Central memory CD8-positive, alpha-beta T cell (primary cell): ENCODE results near the gene IPO13.

Experiments used
- ATAC-seq: fragments of 150-1000 bp; cut with Tn5 transposase; replicated peaks from 2 replicates; pipeline ENCODE4 v1.10.0; 2022; ENCODE audit warnings: mild to moderate bottlenecking, moderate FRiP score, moderate number of reproducible peaks; ENCODE audit not compliant: poor library complexity, severe bottlenecking; ENCODE audit errors: extremely low read depth
- DNase-seq, 2 donors: peaks; one replicate each; pipeline ENCODE4 v3.0.0; 2021; ENCODE audit warnings: low spot score in 2 of 2
- H3K27ac Mint-ChIP-seq: one replicate; pipeline ENCODE4 v1.8.0; 2022; ENCODE audit warnings: low read depth, mild to moderate bottlenecking, moderate library complexity, mixed read lengths
- H3K27me3 Mint-ChIP-seq: one replicate; pipeline ENCODE4 v1.8.0; 2022; ENCODE audit warnings: mixed read lengths
- H3K36me3 Mint-ChIP-seq: one replicate; pipeline ENCODE4 v1.8.0; 2022; ENCODE audit warnings: mild to moderate bottlenecking, moderate library complexity, mixed read lengths; ENCODE audit not compliant: insufficient read depth
- H3K4me1 Mint-ChIP-seq: one replicate; pipeline ENCODE4 v1.8.0; 2022; ENCODE audit warnings: mixed read lengths
- H3K4me3 Mint-ChIP-seq: one replicate; pipeline ENCODE4 v1.8.0; 2022; ENCODE audit warnings: mild to moderate bottlenecking, moderate library complexity, mixed read lengths
- H3K9me3 Mint-ChIP-seq: one replicate; pipeline ENCODE4 v1.8.0; 2022; ENCODE audit warnings: mixed read lengths

IPO13 gene

DNA sequence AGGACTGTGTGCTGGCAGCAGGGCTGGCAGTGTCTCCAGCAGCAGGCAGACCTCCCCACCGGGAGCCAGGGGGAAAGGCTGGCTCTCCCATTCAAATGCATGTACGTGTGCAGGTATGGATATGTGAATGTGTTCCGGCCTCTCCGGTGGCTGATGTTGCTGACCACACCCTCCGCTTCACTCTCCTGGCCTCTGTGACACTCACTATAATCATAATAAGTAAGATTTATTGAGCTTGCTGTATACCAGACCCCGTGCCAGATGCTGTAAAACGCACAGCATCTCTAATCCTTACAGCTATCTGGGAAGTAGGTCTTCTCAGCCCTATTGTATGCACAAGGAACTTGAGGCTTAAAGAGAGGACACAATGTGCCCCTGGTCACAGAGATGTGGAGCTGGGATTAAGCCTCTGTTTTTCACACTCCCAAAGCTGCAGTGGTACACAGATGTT lies 33.7 kb upstream of the IPO13 start:
- DNase-seq (no peak), ATAC-seq (no peak)
- Mint-ChIP-seq H3K27me3 (no peaks in the 10 kb centered on the region), H3K4me1 (no peaks in the 10 kb centered on the region), H3K27ac (no peak overlapping the region), H3K36me3 (peaks cover 7% of the 10 kb centered on the region), H3K9me3 (no peaks in the 10 kb centered on the region), H3K4me3 (no peak overlapping the region)

DNA sequence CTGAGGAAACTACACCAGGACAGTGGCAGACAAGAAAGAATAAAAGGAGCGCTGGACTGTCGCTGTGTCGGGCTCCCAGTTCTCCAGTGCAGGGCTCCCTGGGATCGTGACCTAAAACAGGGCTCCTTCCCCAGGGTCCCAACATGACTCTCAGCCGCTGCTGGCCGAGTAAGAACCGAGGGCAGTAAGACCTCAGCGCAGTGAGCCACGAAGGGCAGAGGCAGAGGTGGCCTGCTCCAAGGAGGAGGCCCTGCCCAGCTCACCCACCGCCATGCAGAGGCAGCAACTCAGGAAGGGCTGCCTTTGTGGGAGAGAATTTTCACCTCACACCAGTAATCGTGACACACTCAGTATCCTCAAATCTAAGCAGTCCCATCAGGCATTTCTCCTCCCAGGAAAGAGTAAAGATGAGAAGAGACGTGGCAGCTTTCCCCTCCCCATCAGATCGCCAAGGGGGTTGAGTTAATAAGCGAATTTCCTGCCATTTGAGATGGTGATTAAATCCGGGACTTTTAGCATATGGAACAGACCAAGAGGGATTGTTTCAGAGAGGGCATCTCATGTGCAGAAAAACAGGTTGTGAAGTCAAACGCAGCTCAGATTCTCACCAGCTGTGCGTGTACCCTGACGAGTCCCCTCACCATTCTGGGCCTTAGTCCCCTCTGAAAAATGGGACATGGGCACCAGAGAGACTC lies 32.9 kb upstream of the IPO13 start:
- no peak for DNase-seq
- no peak for ATAC-seq
- H3K4me1 Mint-ChIP-seq: no peaks in the 10 kb centered on the region
- no peaks in the 10 kb centered on the region for H3K9me3 Mint-ChIP-seq
- peaks cover 6% of the 10 kb centered on the region for H3K36me3 Mint-ChIP-seq
- H3K27me3 Mint-ChIP-seq: no peaks in the 10 kb centered on the region
- H3K4me3 Mint-ChIP-seq: no peak overlapping the region
- no peak overlapping the region for H3K27ac Mint-ChIP-seq

DNA sequence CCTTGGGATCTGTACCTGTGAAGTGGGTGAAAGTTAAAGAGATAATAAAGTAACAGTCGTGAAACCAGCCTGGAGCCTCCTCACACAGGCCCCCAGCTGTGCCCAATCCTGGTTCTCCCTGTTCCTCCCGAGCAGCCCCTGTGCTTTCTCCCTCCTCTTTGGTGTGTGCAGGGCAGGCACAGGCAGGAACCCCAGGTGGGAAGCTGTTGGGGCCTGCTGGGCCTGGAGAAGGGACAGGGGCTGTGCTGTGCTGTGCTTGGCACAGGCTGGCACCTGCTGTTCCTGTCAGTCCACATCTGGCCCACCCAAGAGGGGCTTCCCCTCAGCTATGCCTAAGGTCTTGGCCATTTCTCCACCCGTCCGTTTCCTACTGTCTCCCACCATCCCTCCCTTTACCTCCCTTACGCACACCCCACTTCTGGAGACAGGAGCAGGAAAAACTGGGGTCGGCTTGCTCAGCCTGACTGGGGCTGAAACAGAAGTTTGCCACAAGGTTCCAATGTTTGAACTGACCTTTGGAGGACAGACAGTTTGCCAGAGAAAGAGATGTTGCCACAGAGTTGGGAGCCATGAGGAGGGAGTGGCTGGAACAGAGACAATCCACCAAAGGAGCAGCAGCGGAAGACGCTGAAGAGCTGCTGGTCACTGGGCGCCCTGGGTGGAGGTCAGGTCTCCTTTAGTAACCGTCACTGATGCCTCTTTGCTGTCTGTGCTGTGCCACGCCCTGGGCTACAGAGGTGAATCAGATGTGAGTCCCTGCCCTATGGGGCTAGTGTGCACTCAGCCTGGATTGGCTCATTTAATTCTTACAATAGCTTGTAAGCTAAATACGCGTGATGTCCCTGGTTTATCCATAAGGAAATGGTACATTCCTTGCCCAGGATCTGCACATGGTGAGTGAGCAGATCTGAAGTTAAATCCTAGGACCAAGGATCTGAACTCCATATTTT lies 31.9 kb upstream of the IPO13 start:
- ATAC-seq (no peak), DNase-seq (no peak)
- no peaks in the 10 kb centered on the region for H3K27me3 Mint-ChIP-seq
- peaks cover 3% of the 10 kb centered on the region for H3K36me3 Mint-ChIP-seq
- no peak overlapping the region for H3K27ac Mint-ChIP-seq
- H3K4me3 Mint-ChIP-seq: no peak overlapping the region
- no peaks in the 10 kb centered on the region for H3K9me3 Mint-ChIP-seq
- peaks cover 8% of the 10 kb centered on the region for H3K4me1 Mint-ChIP-seq

DNA sequence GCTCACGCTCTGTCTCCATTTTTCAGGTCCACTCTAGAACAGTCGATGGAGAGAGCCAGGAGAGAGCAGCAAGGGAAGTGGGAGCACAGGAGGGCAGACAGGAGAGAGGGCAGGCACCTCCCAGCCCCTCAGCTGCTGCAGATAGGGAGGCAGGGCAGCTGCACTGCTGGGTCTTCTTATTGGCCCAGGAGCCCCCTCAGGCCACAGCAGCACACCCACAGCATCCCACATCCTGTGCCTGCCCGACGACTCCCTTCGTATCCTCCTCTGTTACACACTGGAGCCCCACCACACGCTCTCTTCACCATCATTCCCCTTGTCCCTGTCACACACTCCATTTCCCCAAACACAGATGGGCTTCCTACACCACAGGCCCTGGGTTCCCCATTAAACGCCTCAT lies 26.8 kb upstream of the IPO13 start:
- H3K27ac Mint-ChIP-seq: no peak overlapping the region
- ATAC-seq: no peak
- no peaks in the 10 kb centered on the region for H3K27me3 Mint-ChIP-seq
- H3K9me3 Mint-ChIP-seq: no peaks in the 10 kb centered on the region
- peaks cover 10% of the 10 kb centered on the region for H3K4me1 Mint-ChIP-seq
- no peak for DNase-seq
- H3K4me3 Mint-ChIP-seq: no peak overlapping the region
- no peaks in the 10 kb centered on the region for H3K36me3 Mint-ChIP-seq

DNA sequence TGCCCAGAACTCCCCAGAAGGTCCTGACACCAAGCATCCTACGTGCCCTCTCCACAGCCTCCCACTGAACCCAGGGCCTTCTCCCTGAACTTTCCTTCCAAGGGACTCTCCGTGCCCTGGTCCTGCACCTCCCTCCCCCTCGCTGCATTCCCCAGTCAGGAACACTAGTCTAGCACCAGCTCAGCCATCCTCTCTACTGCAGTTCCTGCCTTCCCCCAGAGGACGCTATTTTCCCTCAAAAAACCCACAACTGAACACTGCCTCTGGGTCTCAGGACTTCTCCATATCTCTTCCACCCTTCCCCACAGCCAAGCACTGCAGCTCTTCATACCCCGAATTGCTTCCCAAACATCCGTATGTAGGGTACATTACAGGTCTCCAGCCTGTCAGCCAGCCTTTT lies 25.7 kb upstream of the IPO13 start:
- Mint-ChIP-seq H3K27me3 (no peaks in the 10 kb centered on the region), H3K4me3 (no peak overlapping the region), H3K36me3 (no peaks in the 10 kb centered on the region), H3K4me1 (peaks cover 10% of the 10 kb centered on the region), H3K27ac (no peak overlapping the region), H3K9me3 (no peaks in the 10 kb centered on the region)
- ATAC-seq: no peak
- DNase-seq: no peak

DNA sequence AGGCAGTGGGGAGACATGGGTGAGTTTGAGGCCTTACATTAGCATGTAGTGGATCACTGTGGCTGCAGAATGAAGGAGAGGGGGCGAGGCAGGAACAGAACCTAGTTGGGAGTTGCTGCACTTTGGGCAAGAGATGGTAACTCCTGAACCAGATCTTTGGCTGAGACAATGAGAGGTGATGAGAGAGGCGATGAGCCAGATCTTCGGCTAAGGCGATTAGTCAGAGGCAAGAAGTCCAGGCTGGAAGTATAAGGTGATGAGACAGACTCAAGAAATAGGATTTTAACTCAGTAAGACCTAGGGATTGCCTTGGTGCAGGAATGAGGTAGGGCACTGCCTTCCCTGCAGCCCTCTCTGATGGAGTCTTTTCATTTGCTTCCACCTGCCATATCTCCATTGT lies 22.2 kb upstream of the IPO13 start:
- Mint-ChIP-seq H3K36me3 (no peaks in the 10 kb centered on the region), H3K9me3 (no peaks in the 10 kb centered on the region), H3K4me3 (no peak overlapping the region), H3K27me3 (no peaks in the 10 kb centered on the region), H3K27ac (no peak overlapping the region), H3K4me1 (peaks cover 6% of the 10 kb centered on the region)
- ATAC-seq: no peak
- DNase-seq: no peak

DNA sequence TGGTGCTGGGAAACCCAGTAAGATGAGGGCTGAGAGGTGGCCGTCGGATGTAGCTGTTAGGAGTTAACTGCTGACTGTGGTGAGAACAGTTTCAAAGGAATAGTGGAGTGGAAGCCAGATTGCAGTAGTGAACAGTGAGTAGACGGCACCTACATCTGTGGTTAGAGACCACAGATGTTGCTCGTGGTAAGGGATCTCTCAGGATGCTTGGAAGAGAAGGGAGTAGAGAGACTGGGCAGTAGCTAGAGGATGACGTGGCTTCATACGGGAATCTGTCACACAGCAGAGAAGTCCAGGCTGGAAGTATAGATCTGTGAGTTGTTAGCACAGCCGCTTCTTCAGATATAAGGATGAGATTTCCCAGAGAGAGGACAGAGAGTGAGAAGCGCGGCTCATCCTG lies 20.9 kb upstream of the IPO13 start:
- ATAC-seq: no peak
- Mint-ChIP-seq H3K27me3 (no peaks in the 10 kb centered on the region), H3K36me3 (no peaks in the 10 kb centered on the region), H3K4me3 (no peak overlapping the region), H3K27ac (no peak overlapping the region), H3K9me3 (no peaks in the 10 kb centered on the region), H3K4me1 (no peaks in the 10 kb centered on the region)
- DNase-seq: no peak

DNA sequence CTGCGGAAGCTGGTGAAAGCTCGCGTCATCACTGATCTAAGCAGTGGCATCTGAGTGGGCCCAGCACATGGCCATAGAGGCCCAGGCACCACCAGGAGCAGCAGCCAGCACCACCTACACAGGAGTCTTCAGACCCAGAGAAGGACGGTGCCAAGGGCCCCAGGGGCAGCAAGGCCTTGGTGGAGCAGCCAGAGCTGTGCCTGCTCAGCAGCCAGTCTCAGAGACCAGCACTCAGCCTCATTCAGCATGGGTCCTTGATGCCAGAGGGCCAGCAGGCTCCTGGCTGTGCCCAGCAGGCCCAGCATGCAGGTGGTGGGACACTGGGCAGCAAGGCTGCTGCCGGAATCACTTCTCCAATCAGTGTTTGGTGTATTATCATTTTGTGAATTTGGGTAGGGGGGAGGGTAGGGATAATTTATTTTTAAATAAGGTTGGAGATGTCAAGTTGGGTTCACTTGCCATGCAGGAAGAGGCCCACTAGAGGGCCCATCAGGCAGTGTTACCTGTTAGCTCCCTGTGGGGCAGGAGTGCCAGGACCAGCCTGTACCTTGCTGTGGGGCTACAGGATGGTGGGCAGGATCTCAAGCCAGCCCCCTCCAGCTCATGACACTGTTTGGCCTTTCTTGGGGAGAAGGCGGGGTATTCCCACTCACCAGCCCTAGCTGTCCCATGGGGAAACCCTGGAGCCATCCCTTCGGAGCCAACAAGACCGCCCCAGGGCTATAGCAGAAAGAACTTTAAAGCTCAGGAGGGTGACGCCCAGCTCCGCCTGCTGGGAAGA lies 16.4 kb upstream of the IPO13 start:
- Mint-ChIP-seq H3K4me3 (no peak overlapping the region), H3K36me3 (no peaks in the 10 kb centered on the region), H3K27ac (no peak overlapping the region), H3K9me3 (no peaks in the 10 kb centered on the region), H3K4me1 (peaks cover 6% of the 10 kb centered on the region), H3K27me3 (peaks cover 19% of the 10 kb centered on the region)
- DNase-seq (no peak), ATAC-seq (no peak)

DNA sequence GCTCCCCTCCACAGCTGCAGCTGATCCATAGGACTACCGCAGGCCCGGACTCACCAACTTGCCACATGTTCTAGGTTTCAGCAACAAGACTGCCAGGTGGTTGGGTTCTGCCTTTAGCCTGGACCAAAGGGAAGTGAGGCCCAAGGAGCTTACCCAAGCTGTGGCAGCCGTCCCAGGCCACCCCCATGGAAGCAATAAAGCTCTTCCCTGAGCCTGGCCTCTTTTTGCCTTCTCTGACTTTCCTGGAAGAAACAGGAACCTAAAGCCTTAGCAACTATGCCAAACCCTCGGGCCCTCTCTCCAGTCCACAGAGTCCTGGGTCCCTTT lies 15.8 kb upstream of the IPO13 start:
- H3K27ac Mint-ChIP-seq: no peak overlapping the region
- DNase-seq (no peak), ATAC-seq (no peak)
- no peak overlapping the region for H3K4me3 Mint-ChIP-seq
- H3K27me3 Mint-ChIP-seq: peaks cover 24% of the 10 kb centered on the region
- no peaks in the 10 kb centered on the region for H3K9me3 Mint-ChIP-seq
- no peaks in the 10 kb centered on the region for H3K36me3 Mint-ChIP-seq
- H3K4me1 Mint-ChIP-seq: peaks cover 6% of the 10 kb centered on the region

DNA sequence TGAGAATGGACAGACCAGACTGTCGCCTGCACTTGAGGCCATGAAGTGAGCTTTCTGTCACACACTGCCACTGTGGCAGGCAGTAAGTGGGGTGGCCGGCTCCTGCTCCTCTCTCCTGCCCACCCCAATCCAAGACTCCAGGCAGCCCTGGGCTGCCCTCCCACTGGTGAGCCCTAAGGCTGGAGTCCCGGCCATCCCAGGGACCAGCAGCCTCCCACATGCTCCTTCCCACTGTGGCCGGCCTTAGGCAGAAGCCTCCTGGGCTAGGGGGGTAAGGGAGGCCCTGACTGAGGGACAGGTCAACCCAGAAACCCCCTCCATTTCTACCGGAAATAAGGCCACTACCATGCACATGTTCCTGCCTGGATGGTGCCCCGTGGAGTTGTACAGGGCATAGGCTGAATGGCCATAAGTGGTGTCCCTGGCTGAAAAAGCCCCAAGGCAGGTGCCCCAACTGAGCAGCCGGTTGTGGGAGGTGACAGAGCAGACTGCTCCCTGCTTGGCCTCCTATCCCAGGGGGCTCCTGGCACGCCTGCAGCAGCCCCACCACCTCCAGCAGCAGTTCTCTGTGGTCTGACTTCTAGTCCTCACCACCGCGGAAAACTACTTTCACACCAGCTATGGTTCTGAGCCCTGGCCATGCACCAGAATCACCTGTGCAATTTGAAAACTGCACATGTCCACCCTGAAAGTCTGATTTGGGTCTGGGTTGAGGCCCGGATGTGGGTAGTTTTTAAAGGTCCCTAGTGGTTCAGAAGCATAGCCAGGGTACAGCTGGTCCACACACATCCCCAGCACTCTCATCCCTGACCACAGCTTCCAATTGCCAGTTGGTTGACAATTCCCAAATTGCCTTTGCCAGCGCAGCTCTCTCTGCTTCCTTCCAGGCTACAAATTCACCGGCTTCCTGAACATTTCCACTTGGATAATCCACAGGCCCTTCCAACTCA lies 14.8 kb upstream of the IPO13 start:
- Mint-ChIP-seq H3K4me3 (no peak overlapping the region), H3K4me1 (peaks cover 6% of the 10 kb centered on the region), H3K36me3 (no peaks in the 10 kb centered on the region), H3K9me3 (no peaks in the 10 kb centered on the region), H3K27ac (no peak overlapping the region), H3K27me3 (peaks cover 25% of the 10 kb centered on the region)
- no peak for DNase-seq
- ATAC-seq: no peak

DNA sequence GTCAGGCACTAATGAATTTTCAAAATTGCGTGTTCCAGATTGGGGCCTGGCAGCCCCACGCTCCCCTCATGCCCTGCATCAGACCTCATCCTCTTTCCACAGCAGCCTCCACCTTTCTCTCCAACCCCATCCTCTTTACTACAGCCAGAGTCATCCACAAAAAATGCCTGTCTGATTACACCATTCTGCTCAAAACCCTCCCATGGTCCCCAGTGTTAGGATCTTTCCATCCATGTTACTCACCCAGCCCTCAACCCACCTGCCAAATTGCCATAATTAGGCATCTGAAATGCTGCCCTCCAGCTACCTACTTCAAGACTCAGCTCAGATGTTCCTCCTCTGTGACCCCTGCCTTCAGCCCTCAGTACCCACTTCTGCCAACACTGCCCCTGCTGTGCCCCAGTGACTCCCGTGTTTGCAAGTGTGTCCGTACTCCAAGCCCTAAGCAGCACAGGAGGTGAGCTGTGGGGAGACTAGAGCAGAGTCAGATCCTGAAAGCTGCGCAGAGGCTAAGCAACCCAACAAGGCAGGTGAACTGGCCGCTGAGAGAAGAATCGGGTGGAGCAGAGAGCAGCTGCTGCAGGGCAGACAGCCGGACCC lies 13.9 kb upstream of the IPO13 start:
- DNase-seq (no peak), ATAC-seq (no peak)
- H3K27ac Mint-ChIP-seq: no peak overlapping the region
- no peaks in the 10 kb centered on the region for H3K36me3 Mint-ChIP-seq
- H3K4me3 Mint-ChIP-seq: no peak overlapping the region
- H3K4me1 Mint-ChIP-seq: peaks cover 6% of the 10 kb centered on the region
- no peaks in the 10 kb centered on the region for H3K9me3 Mint-ChIP-seq
- H3K27me3 Mint-ChIP-seq: peaks cover 25% of the 10 kb centered on the region
